Thymus (tissue), 11 donors: Measurements from ENCODE around the gene PLEKHM1. TPM values are rescaled to one million over a fixed set of nuclear protein-coding genes. Genes with fewer than 3 reads are reported as not detected.

ENCODE experiments used
- DNase-seq, 9 donors: peaks; one replicate each; pipeline ENCODE4 v3.0.0-alpha.2; 2013; ENCODE audit warnings: low spot score in 9 of 9, low read depth in 6 of 9, missing footprints in 1 of 9
- H3K27ac ChIP-seq, 2 donors: one replicate each; pipeline ENCODE4 v1.5.1; 2013; ENCODE audit warnings: control low read depth in 1 of 2, low read depth in 1 of 2, low read length in 1 of 2, mild to moderate bottlenecking in 1 of 2, moderate library complexity in 1 of 2
- H3K27me3 ChIP-seq, 2 donors: one replicate each; pipeline ENCODE4 v1.5.1; 2013; ENCODE audit warnings: low read length in 1 of 2; ENCODE audit not compliant: control insufficient read depth in 2 of 2, insufficient read depth in 1 of 2
- H3K36me3 ChIP-seq, 2 donors: one replicate each; pipeline ENCODE4 v1.5.1; 2013; ENCODE audit warnings: low read length in 1 of 2, mild to moderate bottlenecking in 1 of 2, moderate library complexity in 1 of 2; ENCODE audit not compliant: control insufficient read depth in 2 of 2, insufficient read depth in 2 of 2
- H3K4me1 ChIP-seq, 2 donors: one replicate each; pipeline ENCODE4 v1.5.1; 2013; ENCODE audit warnings: low read length in 2 of 2; ENCODE audit not compliant: control insufficient read depth in 2 of 2, insufficient read depth in 2 of 2
- H3K4me3 ChIP-seq, 2 donors: one replicate each; pipeline ENCODE4 v1.5.1; 2013; ENCODE audit warnings: low read length in 2 of 2, control low read depth in 1 of 2, mild to moderate bottlenecking in 1 of 2
- H3K9me3 ChIP-seq, 2 donors: one replicate each; pipeline ENCODE4 v1.5.1; 2013; ENCODE audit warnings: low read length in 1 of 2, mild to moderate bottlenecking in 1 of 2; ENCODE audit not compliant: control insufficient read depth in 2 of 2, insufficient read depth in 1 of 2
- WGBS: extraction: QIAGEN DNeasy Blood & Tissue Kit; methylation state at CpG from one replicate; pipeline ENCODE4 v1.1.7; 2013; 5-methylcytosine and 5-hydroxymethylcytosine counted together
- polyA plus RNA-seq: library from polyadenylated mRNA; stranded (reverse); fragments of 200-250 nt; gene quantifications from one replicate; pipeline ENCODE4 v1.2.3, GENCODE V29; 2013
- total RNA-seq: library from RNA; stranded (reverse); fragments of 120-200 nt; gene quantifications from one replicate; pipeline ENCODE4 v1.2.4, GENCODE V29; 2013
- donor health status: healthy.

Gene PLEKHM1
- total and polyA plus RNA-seq, 2 donors: 18.1 to 22.9 TPM

- Histone ChIP-seq H3K36me3 (peaks cover 31 to 35% of the 10 kb centered on the region in 2 donors), H3K9me3 (no peaks in the 10 kb centered on the region), H3K27me3 (peaks cover 0 to 5% of the 10 kb centered on the region in 2 donors), H3K27ac (no peak overlapping the region), H3K4me1 (peaks cover 16 to 70% of the 10 kb centered on the region in 2 donors), H3K4me3 (no peak overlapping the region)
- no peak for DNase-seq
- 87% methylated on average over 30 of the region's 30 CpGs for WGBS
Measured at GRCh38 chr17:45437465-45438283, 52.8 kb downstream of the PLEKHM1 start.

- no peak for DNase-seq
- no peak overlapping the region for H3K27ac ChIP-seq
- H3K9me3 ChIP-seq: no peaks in the 10 kb centered on the region
- 97% methylated on average over 23 of the region's 23 CpGs for WGBS
- peaks cover 0 to 11% of the 10 kb centered on the region in 2 donors for H3K27me3 ChIP-seq
- no peak overlapping the region for H3K4me3 ChIP-seq
- H3K36me3 ChIP-seq: peaks cover 31 to 35% of the 10 kb centered on the region in 2 donors
- peaks cover 20 to 70% of the 10 kb centered on the region in 2 donors for H3K4me1 ChIP-seq
Measured at GRCh38 chr17:45436625-45437464, 53.7 kb downstream of the PLEKHM1 start.

GRCh38 chr17:45436161-45436560 is 54.4 kb downstream of the PLEKHM1 start:
- H3K27me3 ChIP-seq: peaks cover 0 to 18% of the 10 kb centered on the region in 2 donors
- H3K4me3 ChIP-seq: no peak overlapping the region
- peak in 1 of 9 donors; percentile 14 for DNase-seq
- H3K27ac ChIP-seq: no peak overlapping the region
- H3K4me1 ChIP-seq: peaks cover 18 to 70% of the 10 kb centered on the region in 2 donors
- peaks cover 0 to 4% of the 10 kb centered on the region in 2 donors for H3K9me3 ChIP-seq
- peaks cover 31 to 35% of the 10 kb centered on the region in 2 donors for H3K36me3 ChIP-seq
- 72% methylated on average over 10 of the region's 10 CpGs for WGBS

GRCh38 chr17:45435481-45435880 is 55.0 kb downstream of the PLEKHM1 start:
- peaks cover 0 to 25% of the 10 kb centered on the region in 2 donors for H3K27me3 ChIP-seq
- peaks cover 31 to 35% of the 10 kb centered on the region in 2 donors for H3K36me3 ChIP-seq
- peak overlapping the region in 1 of 2 donors; percentile 26 for H3K27ac ChIP-seq
- DNase-seq: no peak
- peaks cover 0 to 6% of the 10 kb centered on the region in 2 donors for H3K9me3 ChIP-seq
- WGBS: 72% methylated on average over 5 of the region's 5 CpGs
- H3K4me3 ChIP-seq: no peak overlapping the region
- peaks cover 15 to 70% of the 10 kb centered on the region in 2 donors for H3K4me1 ChIP-seq

- Histone ChIP-seq H3K4me1 (peaks cover 16 to 73% of the 10 kb centered on the region in 2 donors), H3K4me3 (no peak overlapping the region), H3K27me3 (peaks cover 0 to 44% of the 10 kb centered on the region in 2 donors), H3K27ac (no peak overlapping the region), H3K9me3 (peaks cover 0 to 9% of the 10 kb centered on the region in 2 donors), H3K36me3 (peaks cover 22 to 24% of the 10 kb centered on the region in 2 donors)
- 79% methylated on average over 4 of the region's 4 CpGs for WGBS
- DNase-seq: peak in 1 of 9 donors; percentile 6
Measured at GRCh38 chr17:45433159-45433535, 57.4 kb downstream of the PLEKHM1 start.

- peak within 1 kb of the TSS; percentile 30 to 49 for H3K4me3 ChIP-seq
- 3% methylated on average over 66 of the region's 66 CpGs for WGBS
- peak within 1 kb of the TSS in 1 of 2 donors; percentile 46 for H3K27ac ChIP-seq
- H3K36me3 ChIP-seq: peaks cover 17 to 20% of the 10 kb centered on the region in 2 donors
- DNase-seq: peak in 1 of 9 donors; percentile 57
- peaks cover 0 to 9% of the 10 kb centered on the region in 2 donors for H3K9me3 ChIP-seq
- H3K27me3 ChIP-seq: peaks cover 0 to 45% of the 10 kb centered on the region in 2 donors
- peaks cover 17 to 73% of the 10 kb centered on the region in 2 donors for H3K4me1 ChIP-seq
Measured at GRCh38 chr17:45432405-45433158, 57.9 kb downstream of the PLEKHM1 start, which contains the start of gene ARHGAP27. Gene ARHGAP27, minus strand, starts transcription at chr17:45432870. Its CDS starts 2,591 bp downstream, at chr17:45430279.

- DNase-seq: peak in 4 of 9 donors; percentile 52 to 80 (median 68)
- WGBS: under 1% methylated on average over 64 of the region's 64 CpGs
- H3K27ac ChIP-seq: no peak overlapping the region
- peak overlapping the region; percentile 30 to 49 for H3K4me3 ChIP-seq
- H3K36me3 ChIP-seq: peaks cover 9 to 13% of the 10 kb centered on the region in 2 donors
- H3K4me1 ChIP-seq: peaks cover 17 to 71% of the 10 kb centered on the region in 2 donors
- peaks cover 0 to 45% of the 10 kb centered on the region in 2 donors for H3K27me3 ChIP-seq
- peaks cover 0 to 9% of the 10 kb centered on the region in 2 donors for H3K9me3 ChIP-seq
Measured at GRCh38 chr17:45431531-45432404, 58.8 kb downstream of the PLEKHM1 start.
